Neuronal stem cell (in vitro differentiated cells): ENCODE measurements around the gene THOC1.

Experiments
- DNase-seq: peaks from one replicate; pipeline ENCODE4 v3.0.0-alpha.2; 2013; ENCODE audit warnings: low spot score
- H2AFZ ChIP-seq: one replicate; pipeline ENCODE4 v1.6.1; 2013; ENCODE audit warnings: mild to moderate bottlenecking, low read length, inconsistent platforms
- H2AK5ac ChIP-seq: 2 replicates; pipeline ENCODE4 v1.6.1; 2013; ENCODE audit warnings: low read depth, mild to moderate bottlenecking, inconsistent platforms, low read length, moderate library complexity, mixed read lengths
- H2BK120ac ChIP-seq: 2 replicates; pipeline ENCODE4 v1.6.1; 2013; ENCODE audit warnings: low read depth, mild to moderate bottlenecking, inconsistent platforms, low read length, moderate library complexity, mixed read lengths
- H2BK12ac ChIP-seq: one replicate; pipeline ENCODE4 v1.6.1; 2013; ENCODE audit warnings: low read length, inconsistent platforms
- H2BK15ac ChIP-seq: 2 replicates; pipeline ENCODE4 v1.6.1; 2013; ENCODE audit warnings: mild to moderate bottlenecking, low read length, inconsistent platforms, mixed read lengths
- H2BK5ac ChIP-seq: one replicate; pipeline ENCODE4 v1.6.1; 2013; ENCODE audit warnings: inconsistent platforms, mild to moderate bottlenecking, low read length, moderate library complexity
- H3K14ac ChIP-seq: one replicate; pipeline ENCODE4 v1.6.1; 2013; ENCODE audit warnings: low read length, inconsistent platforms
- H3K18ac ChIP-seq: 2 replicates; pipeline ENCODE4 v1.6.1; 2013; ENCODE audit warnings: low read length, inconsistent platforms
- H3K23ac ChIP-seq: 2 replicates; pipeline ENCODE4 v1.6.1; 2013; ENCODE audit warnings: low read depth, mild to moderate bottlenecking, mixed read lengths, low read length, inconsistent platforms; ENCODE audit not compliant: poor library complexity
- H3K27ac ChIP-seq: replicated peaks from 3 replicates; pipeline ENCODE4 v1.5.1; 2013; ENCODE audit warnings: low read length, inconsistent platforms
- H3K27me3 ChIP-seq, 3 experiments: 2 replicates each; pipeline ENCODE4 v1.6.1; 2013; ENCODE audit warnings: low read length in 3 of 3, mild to moderate bottlenecking in 2 of 3, inconsistent platforms in 1 of 3, low read depth in 1 of 3, mixed read lengths in 1 of 3, moderate library complexity in 1 of 3; ENCODE audit not compliant: control insufficient read depth in 3 of 3, insufficient read depth in 3 of 3
- H3K36me3 ChIP-seq, 2 donors: replicated peaks in 1 of 2; 2 replicates each; pipeline ENCODE4 v1.6.1; 2013; ENCODE audit warnings: low read length in 2 of 2; ENCODE audit not compliant: control insufficient read depth in 2 of 2, insufficient read depth in 2 of 2
- H3K4ac ChIP-seq: 2 replicates; pipeline ENCODE4 v1.6.1; 2013; ENCODE audit warnings: inconsistent platforms, mild to moderate bottlenecking, low read length, moderate library complexity
- H3K4me1 ChIP-seq, 2 donors: 1 replicate in 1 of 2; 2 replicates in 1 of 2; pipeline ENCODE4 v1.6.1; 2013; ENCODE audit warnings: low read length in 2 of 2, low read depth in 1 of 2; ENCODE audit not compliant: control insufficient read depth in 2 of 2, insufficient read depth in 1 of 2
- H3K4me2 ChIP-seq: one replicate; pipeline ENCODE4 v1.6.1; 2013; ENCODE audit warnings: mild to moderate bottlenecking, low read length, inconsistent platforms; ENCODE audit not compliant: insufficient read depth, poor library complexity, severe bottlenecking
- H3K4me3 ChIP-seq, 2 donors: 2 replicates each; pipeline ENCODE4 v1.5.1; 2013; ENCODE audit warnings: low read length in 2 of 2, mild to moderate bottlenecking in 2 of 2, inconsistent platforms in 1 of 2, moderate library complexity in 1 of 2
- H3K79me1 ChIP-seq: one replicate; pipeline ENCODE4 v1.6.1; 2013; ENCODE audit warnings: low read depth, mild to moderate bottlenecking, inconsistent platforms, low read length, moderate library complexity
- H3K9ac ChIP-seq: one replicate; pipeline ENCODE4 v1.6.1; 2013; ENCODE audit warnings: mild to moderate bottlenecking, low read depth, low read length, inconsistent platforms; ENCODE audit not compliant: poor library complexity
- H3K9me3 ChIP-seq, 2 donors: replicated peaks in 1 of 2; 2 replicates each; pipeline versions ENCODE3 to v1.6.1; 2013; ENCODE audit warnings: low read length in 2 of 2, mild to moderate bottlenecking in 2 of 2, inconsistent platforms in 1 of 2, low read depth in 1 of 2, mixed read lengths in 1 of 2, moderate library complexity in 1 of 2; ENCODE audit not compliant: control insufficient read depth in 2 of 2, insufficient read depth in 1 of 2
- H4K8ac ChIP-seq: one replicate; pipeline ENCODE4 v1.6.1; 2013; ENCODE audit warnings: low read depth, mild to moderate bottlenecking, inconsistent platforms, low read length, moderate library complexity
- H4K91ac ChIP-seq: one replicate; pipeline ENCODE4 v1.6.1; 2013; ENCODE audit warnings: low read length, low read depth, mild to moderate bottlenecking, inconsistent platforms; ENCODE audit not compliant: poor library complexity
- WGBS, 2 donors: extraction: QIAGEN DNeasy Blood & Tissue Kit; methylation state at CpG; one replicate each; pipeline ENCODE4 v1.1.7; 2013; ENCODE audit warnings: missing lambda C conversion rate in 2 of 2, mixed read lengths in 1 of 2; ENCODE audit not compliant: insufficient read length in 2 of 2, insufficient replicate concordance in 1 of 2; ENCODE audit errors: extremely low coverage in 2 of 2; 5-methylcytosine and 5-hydroxymethylcytosine counted together

The THOC1 gene

GRCh38 chr18:199214-199613 is 68.6 kb downstream of the THOC1 start:
- Histone ChIP-seq H2BK5ac (no peak overlapping the region), H4K8ac (no peak overlapping the region), H3K9ac (no peak overlapping the region), H2AK5ac (no peak overlapping the region), H3K18ac (no peak overlapping the region), H3K14ac (no peak overlapping the region), H3K27me3 (no peaks in the 10 kb centered on the region), H3K27ac (no peak overlapping the region), H3K4me3 (no peak overlapping the region), H3K4ac (no peak overlapping the region), H3K79me1 (no peaks in the 10 kb centered on the region), H3K36me3 (peaks cover 9 to 84% of the 10 kb centered on the region in 2 donors), H3K4me1 (no peaks in the 10 kb centered on the region), H3K9me3 (no peaks in the 10 kb centered on the region), H3K4me2 (no peak overlapping the region), H2AFZ (no peak overlapping the region), H2BK120ac (no peak overlapping the region), H4K91ac (no peak overlapping the region), H3K23ac (no peak overlapping the region), H2BK12ac (no peak overlapping the region), H2BK15ac (no peak overlapping the region)
- no peak for DNase-seq
- no CpG with 5 or more reads among the region's 3 CpGs for WGBS, 2 donors

DNA sequence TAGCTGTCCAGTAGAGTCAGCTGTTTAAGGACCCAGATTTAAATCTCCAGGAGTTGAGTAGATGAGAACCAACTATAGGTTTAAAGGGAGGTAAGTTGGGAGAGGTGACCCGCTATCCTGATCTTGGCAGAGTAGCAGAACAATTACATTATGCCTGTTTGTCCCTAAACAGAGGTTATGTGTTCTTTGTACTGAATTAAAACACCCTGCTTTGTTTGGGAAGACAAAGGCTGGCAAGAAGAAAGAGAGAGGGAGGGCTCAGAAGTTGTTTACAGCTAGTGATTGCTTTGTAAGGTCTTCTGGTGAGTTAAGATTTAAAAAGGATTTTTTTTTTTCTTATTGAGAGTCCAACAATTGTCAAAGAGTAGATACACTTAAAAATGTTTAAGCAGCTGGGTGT is 72.2 kb downstream of the THOC1 start:
- H2AFZ ChIP-seq = no peak overlapping the region
- no peak overlapping the region for H3K9ac ChIP-seq
- no peak overlapping the region for H3K4me3 ChIP-seq
- no peak overlapping the region for H3K14ac ChIP-seq
- no peak overlapping the region for H2BK12ac ChIP-seq
- no peaks in the 10 kb centered on the region for H3K27me3 ChIP-seq
- H4K91ac ChIP-seq = no peak overlapping the region
- no peaks in the 10 kb centered on the region for H3K79me1 ChIP-seq
- H3K9me3 ChIP-seq = no peaks in the 10 kb centered on the region
- no peaks in the 10 kb centered on the region for H3K4me1 ChIP-seq
- peaks cover 3 to 57% of the 10 kb centered on the region in 2 donors for H3K36me3 ChIP-seq
- no peak overlapping the region for H3K27ac ChIP-seq
- no peak overlapping the region for H2BK120ac ChIP-seq
- no peak overlapping the region for H4K8ac ChIP-seq
- no peak overlapping the region for H2BK5ac ChIP-seq
- WGBS, 2 donors = no CpG with 5 or more reads among the region's 1 CpG
- no peak overlapping the region for H2AK5ac ChIP-seq
- H3K4me2 ChIP-seq = no peak overlapping the region
- no peak for DNase-seq
- no peak overlapping the region for H2BK15ac ChIP-seq
- H3K23ac ChIP-seq = no peak overlapping the region
- H3K4ac ChIP-seq = no peak overlapping the region
- no peak overlapping the region for H3K18ac ChIP-seq

DNA sequence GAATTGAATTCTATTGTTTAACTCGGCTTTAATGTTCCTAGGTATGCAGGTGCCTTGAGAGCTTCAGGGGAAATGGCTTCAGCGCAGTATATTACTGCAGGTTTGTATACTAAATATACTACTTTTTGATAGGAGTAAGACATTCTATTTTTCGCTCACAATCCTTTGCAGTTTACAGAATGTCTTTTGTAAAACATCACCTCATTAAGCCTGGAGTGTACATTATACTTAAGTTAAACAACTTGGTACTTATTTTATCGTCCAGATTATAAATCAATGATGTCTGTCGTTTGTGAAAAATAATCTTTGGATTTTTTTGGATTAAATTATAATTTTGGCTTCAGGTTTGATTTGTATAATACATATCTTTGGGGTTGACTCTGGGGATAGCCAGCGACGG is 75.0 kb downstream of the THOC1 start:
- H2AK5ac ChIP-seq = no peak overlapping the region
- H3K23ac ChIP-seq = no peak overlapping the region
- no peaks in the 10 kb centered on the region for H3K9me3 ChIP-seq
- H3K14ac ChIP-seq = no peak overlapping the region
- H4K91ac ChIP-seq = no peak overlapping the region
- H2BK120ac ChIP-seq = no peak overlapping the region
- H3K4me2 ChIP-seq = no peak overlapping the region
- DNase-seq = no peak
- no peak overlapping the region for H2BK15ac ChIP-seq
- no peaks in the 10 kb centered on the region for H3K4me1 ChIP-seq
- H3K27ac ChIP-seq = no peak overlapping the region
- no CpG with 5 or more reads among the region's 7 CpGs for whole genome bisulfite sequencing, 2 donors
- no peaks in the 10 kb centered on the region for H3K79me1 ChIP-seq
- no peak overlapping the region for H2BK12ac ChIP-seq
- H3K36me3 ChIP-seq = peaks cover 3 to 36% of the 10 kb centered on the region in 2 donors
- no peak overlapping the region for H3K9ac ChIP-seq
- no peak overlapping the region for H3K18ac ChIP-seq
- no peak overlapping the region for H3K4me3 ChIP-seq
- H2AFZ ChIP-seq = no peak overlapping the region
- no peaks in the 10 kb centered on the region for H3K27me3 ChIP-seq
- no peak overlapping the region for H4K8ac ChIP-seq
- H3K4ac ChIP-seq = no peak overlapping the region
- no peak overlapping the region for H2BK5ac ChIP-seq

GRCh38 chr18:191725-192124 is 76.1 kb downstream of the THOC1 start:
- no peaks in the 10 kb centered on the region for H3K79me1 ChIP-seq
- no peak overlapping the region for H2BK5ac ChIP-seq
- no peak overlapping the region for H3K4me2 ChIP-seq
- no CpG with 5 or more reads among the region's 1 CpG for WGBS, 2 donors
- no peak overlapping the region for H4K8ac ChIP-seq
- no peak overlapping the region for H3K9ac ChIP-seq
- no peak overlapping the region for H3K18ac ChIP-seq
- no peak overlapping the region for H4K91ac ChIP-seq
- H3K4me1 ChIP-seq = no peaks in the 10 kb centered on the region
- no peaks in the 10 kb centered on the region for H3K9me3 ChIP-seq
- H3K36me3 ChIP-seq = peaks cover 0 to 32% of the 10 kb centered on the region in 2 donors
- H3K23ac ChIP-seq = no peak overlapping the region
- no peak overlapping the region for H3K27ac ChIP-seq
- H2BK15ac ChIP-seq = no peak overlapping the region
- H2AK5ac ChIP-seq = no peak overlapping the region
- no peak overlapping the region for H3K4ac ChIP-seq
- H3K4me3 ChIP-seq = no peak overlapping the region
- no peak overlapping the region for H2AFZ ChIP-seq
- H3K27me3 ChIP-seq = no peaks in the 10 kb centered on the region
- no peak for DNase-seq
- H2BK120ac ChIP-seq = no peak overlapping the region
- no peak overlapping the region for H2BK12ac ChIP-seq
- no peak overlapping the region for H3K14ac ChIP-seq
